ENCODE measurements around the gene STK38.
"Not testable (repeated sequence)": the region's sequence is repeated elsewhere in the genome, so short reads cannot be mapped to it uniquely, and the experiment has no call there.

DNA sequence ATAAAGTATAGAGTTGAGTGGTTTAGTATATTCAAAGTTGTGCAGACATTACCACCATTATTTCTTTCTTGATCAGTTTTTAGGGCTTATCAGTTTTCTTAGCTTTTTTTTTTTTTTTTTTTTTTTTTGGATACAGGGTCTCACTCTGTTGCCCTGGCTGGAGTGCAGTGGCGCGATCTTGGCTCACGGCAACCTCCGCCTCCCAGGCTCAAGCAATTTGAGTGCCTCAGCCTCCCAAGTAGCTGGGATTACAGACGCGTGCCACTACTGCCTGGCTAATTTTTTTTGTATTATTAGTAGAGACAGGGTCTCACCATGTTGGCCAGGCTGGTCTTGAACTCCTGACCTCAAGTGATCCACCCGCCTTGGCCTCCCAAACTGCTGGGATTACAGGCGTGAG is 94.4 kb downstream of the STK38 start:
- not testable (repeated sequence) for TF ChIP-seq CTCF, POLR2AphosphoS5 (IDR thresholded peaks at IDR 0.05)

Data from gastroesophageal sphincter (tissue), 3 donors.